ENCODE data around the gene PUS1. TPM values are rescaled to one million over a fixed set of nuclear protein-coding genes. Genes with fewer than 3 reads are reported as not detected.
A peak's percentile ranks its signal among the peaks of the same experiment; 100 is the strongest.

PUS1 gene
- total and polyA plus RNA-seq, 9 of the 15 experiments (the other 6 are each of a cell fraction or from before 2014, with no cell fraction given): 1.9 to 90.8 (median 30.0) TPM

- peak in 1 of 2 experiments; percentile 68; a peak in 2 of 3 replicates for TF ChIP-seq CBX3 (IDR thresholded peaks at IDR 0.05; ENCODE audit: borderline replicate concordance in 1 of 2, low read length in 2 of 2)
- TF ChIP-seq TRIM28 (IDR thresholded peaks at IDR 0.05): peak; percentile 86
- TF ChIP-seq CHD7 (IDR thresholded peaks at IDR 0.05; ENCODE audit: low read depth, low read length): no peak
- TF ChIP-seq MED1 (CRISPR knock-in tag; IDR thresholded peaks at IDR 0.05; ENCODE audit: borderline replicate concordance): no peak
Observed at GRCh38 chr12:131885543-131886057, 43.5 kb upstream of the PUS1 start (continued).
